ENCODE measurements around the gene MAP3K6. TPM values are rescaled to one million over a fixed set of nuclear protein-coding genes. Genes with fewer than 3 reads are reported as not detected.

Gene MAP3K6
- total RNA-seq, 1 donor from 2014 or later: 1.1 TPM

GRCh38 chr1:27342391-27342777 lies 24.4 kb downstream of the MAP3K6 start:
- Mint-ChIP-seq H3K27me3 (peaks cover 13% of the 10 kb centered on the region), H3K4me1 (ENCODE audit: low read depth) (peaks cover 14% of the 10 kb centered on the region), H3K27ac (peak overlapping the region; percentile 33), H3K4me3 (ENCODE audit: low read depth) (peak overlapping the region; percentile 66), H3K36me3 (ENCODE audit: insufficient read depth) (peaks cover 4% of the 10 kb centered on the region), H3K9me3 (ENCODE audit: low read depth) (no peaks in the 10 kb centered on the region)
- no peak for TF ChIP-seq CTCF (IDR thresholded peaks at IDR 0.05; ENCODE audit: unreplicated experiment)
- DNase-seq (ENCODE audit: low spot score, unreplicated experiment): no peak

- H3K4me3 Mint-ChIP-seq (ENCODE audit: low read depth): peak within 1 kb of the TSS; percentile 66
- H3K4me1 Mint-ChIP-seq (ENCODE audit: low read depth): peaks cover 14% of the 10 kb centered on the region
- H3K36me3 Mint-ChIP-seq (ENCODE audit: insufficient read depth): peaks cover 4% of the 10 kb centered on the region
- H3K27ac Mint-ChIP-seq: peak within 1 kb of the TSS; percentile 33
- no peaks in the 10 kb centered on the region for H3K9me3 Mint-ChIP-seq (ENCODE audit: low read depth)
- no peak for TF ChIP-seq CTCF (IDR thresholded peaks at IDR 0.05; ENCODE audit: unreplicated experiment)
- H3K27me3 Mint-ChIP-seq: peaks cover 10% of the 10 kb centered on the region
- no peak for DNase-seq (ENCODE audit: low spot score, unreplicated experiment)
Measured at GRCh38 chr1:27341525-27342252, 25.1 kb downstream of the MAP3K6 start, which contains the start of gene SYTL1. SYTL1 (plus strand) TSS chr1:27342022; CDS start chr1:27345335, 3,313 bp downstream.

GRCh38 chr1:27339213-27339612 lies 27.5 kb downstream of the MAP3K6 start:
- H3K4me1 Mint-ChIP-seq (ENCODE audit: low read depth): peaks cover 14% of the 10 kb centered on the region
- no peak overlapping the region for H3K4me3 Mint-ChIP-seq (ENCODE audit: low read depth)
- H3K27ac Mint-ChIP-seq: no peak overlapping the region
- DNase-seq (ENCODE audit: low spot score, unreplicated experiment): no peak
- H3K27me3 Mint-ChIP-seq: peaks cover 7% of the 10 kb centered on the region
- H3K9me3 Mint-ChIP-seq (ENCODE audit: low read depth): no peaks in the 10 kb centered on the region
- H3K36me3 Mint-ChIP-seq (ENCODE audit: insufficient read depth): peaks cover 5% of the 10 kb centered on the region
- TF ChIP-seq CTCF (IDR thresholded peaks at IDR 0.05; ENCODE audit: unreplicated experiment): no peak

GRCh38 chr1:27338751-27339150 lies 28.0 kb downstream of the MAP3K6 start:
- H3K4me1 Mint-ChIP-seq (ENCODE audit: low read depth): peaks cover 14% of the 10 kb centered on the region
- no peak overlapping the region for H3K4me3 Mint-ChIP-seq (ENCODE audit: low read depth)
- H3K27ac Mint-ChIP-seq: no peak overlapping the region
- TF ChIP-seq CTCF (IDR thresholded peaks at IDR 0.05; ENCODE audit: unreplicated experiment): no peak
- peaks cover 7% of the 10 kb centered on the region for H3K27me3 Mint-ChIP-seq
- peaks cover 5% of the 10 kb centered on the region for H3K36me3 Mint-ChIP-seq (ENCODE audit: insufficient read depth)
- no peaks in the 10 kb centered on the region for H3K9me3 Mint-ChIP-seq (ENCODE audit: low read depth)
- no peak for DNase-seq (ENCODE audit: low spot score, unreplicated experiment)

GRCh38 chr1:27336756-27337155 lies 30.0 kb downstream of the MAP3K6 start:
- Mint-ChIP-seq H3K27me3 (no peaks in the 10 kb centered on the region), H3K4me3 (ENCODE audit: low read depth) (no peak overlapping the region), H3K9me3 (ENCODE audit: low read depth) (no peaks in the 10 kb centered on the region), H3K4me1 (ENCODE audit: low read depth) (peaks cover 1% of the 10 kb centered on the region), H3K27ac (no peak overlapping the region), H3K36me3 (ENCODE audit: insufficient read depth) (peaks cover 5% of the 10 kb centered on the region)
- no peak for DNase-seq (ENCODE audit: low spot score, unreplicated experiment)
- TF ChIP-seq CTCF (IDR thresholded peaks at IDR 0.05; ENCODE audit: unreplicated experiment): no peak
